ENCODE data around the gene HAUS7.

HAUS7 gene

GRCh38 chrX:153498453-153498852 is 28.1 kb upstream of the HAUS7 start:
- DNase-seq = no peak

- no peak for DNase-seq
Observed at GRCh38 chrX:153496590-153496959, 26.2 kb upstream of the HAUS7 start.

GRCh38 chrX:153495903-153496589 is 25.7 kb upstream of the HAUS7 start:
- no peak for DNase-seq

- no peak for DNase-seq
Observed at GRCh38 chrX:153495362-153495751, 25.0 kb upstream of the HAUS7 start.

GRCh38 chrX:153494541-153495361 is 24.4 kb upstream of the HAUS7 start, which contains the start of gene BGN:
BGN (plus strand) TSS chrX:153494980; CDS start chrX:153504632, 9,652 bp downstream.
- DNase-seq = no peak

GRCh38 chrX:153494061-153494460 is 23.7 kb upstream of the HAUS7 start:
- no peak for DNase-seq

GRCh38 chrX:153493085-153493484 is 22.7 kb upstream of the HAUS7 start:
- no peak for DNase-seq

GRCh38 chrX:153492543-153492942 is 22.2 kb upstream of the HAUS7 start:
- DNase-seq = no peak

GRCh38 chrX:153491918-153492317 is 21.5 kb upstream of the HAUS7 start:
- no peak for DNase-seq

GRCh38 chrX:153491351-153491914 is 21.1 kb upstream of the HAUS7 start:
- no peak for DNase-seq

- DNase-seq = no peak
Observed at GRCh38 chrX:153490217-153490930, 20.0 kb upstream of the HAUS7 start.

GRCh38 chrX:153488231-153488914 is 18.0 kb upstream of the HAUS7 start:
- no peak for DNase-seq

GRCh38 chrX:153487590-153488071 is 17.3 kb upstream of the HAUS7 start:
- no peak for DNase-seq

GRCh38 chrX:153486171-153486570 is 15.8 kb upstream of the HAUS7 start:
- DNase-seq = no peak

GRCh38 chrX:153485396-153486080 is 15.2 kb upstream of the HAUS7 start:
- DNase-seq = no peak

GRCh38 chrX:153482376-153483015 is 12.1 kb upstream of the HAUS7 start:
- DNase-seq = no peak

GRCh38 chrX:153481043-153481442 is 10.7 kb upstream of the HAUS7 start:
- DNase-seq = no peak

- DNase-seq = no peak
Observed at GRCh38 chrX:153478746-153479145, 8.4 kb upstream of the HAUS7 start.

GRCh38 chrX:153477901-153478300 is 7.5 kb upstream of the HAUS7 start:
- no peak for DNase-seq

- DNase-seq = no peak
Observed at GRCh38 chrX:153477364-153477857, 7.0 kb upstream of the HAUS7 start.

- DNase-seq = no peak
Observed at GRCh38 chrX:153476666-153477363, 6.4 kb upstream of the HAUS7 start.

Data from activated CD4-positive, alpha-beta T cell treated with anti-CD3 and anti-CD28 coated beads, Interleukin-2, amount 50 U/mL, for 4 hours (primary cell).